H1 (cell line): ENCODE results near the gene PRR7. TPM values are rescaled to one million over a fixed set of nuclear protein-coding genes. Genes with fewer than 3 reads are reported as not detected.

Experiments used
- CTCF ChIA-PET: fragments of 300-600 bp; sonication (Branson Sonifier 250); formaldehyde crosslinking; loops from one replicate; lab custom pipeline; 2021; ENCODE audit not compliant: partially characterized antibody; lab: Charles Lee
- POLR2A ChIA-PET: fragments of 300-600 bp; sonication (Branson Sonifier 250); formaldehyde crosslinking; loops from one replicate; lab custom pipeline; 2021; ENCODE audit warnings: inconsistent platforms; ENCODE audit not compliant: partially characterized antibody; lab: Charles Lee
- DNase-seq, 2 experiments: peaks; one replicate each; pipeline versions ENCODE4 v3.0.0 to v3.0.0-alpha.2; 2010 to 2022; ENCODE audit warnings: low spot score in 2 of 2, low read depth in 1 of 2, mixed read lengths in 1 of 2
- FAIRE-seq: peaks from 2 replicates; lab custom pipeline; 2011; peaks lifted over from hg19 to GRCh38; lab: Jason Lieb, UNC
- H2AFZ ChIP-seq: 2 replicates; pipeline ENCODE4 v1.8.1; 2012; ENCODE audit warnings: low read length, inconsistent platforms
- H2AK5ac ChIP-seq: 2 replicates; pipeline ENCODE4 v1.6.1; 2013; ENCODE audit warnings: low read depth, low read length
- H2BK120ac ChIP-seq: replicated peaks from 2 replicates; pipeline ENCODE3; 2013; ENCODE audit warnings: low read depth, low read length, inconsistent platforms
- H2BK12ac ChIP-seq: 2 replicates; pipeline ENCODE4 v1.6.1; 2013; ENCODE audit warnings: low read depth, low read length
- H2BK15ac ChIP-seq: 2 replicates; pipeline ENCODE4 v1.6.1; 2013; ENCODE audit warnings: low read length
- H2BK20ac ChIP-seq: 2 replicates; pipeline ENCODE4 v1.6.1; 2013; ENCODE audit warnings: low read length
- H2BK5ac ChIP-seq: 2 replicates; pipeline ENCODE4 v1.6.1; 2013; ENCODE audit warnings: low read depth, low read length
- H3K14ac ChIP-seq: 2 replicates; pipeline ENCODE4 v1.6.1; 2013; ENCODE audit warnings: inconsistent platforms; ENCODE audit not compliant: insufficient read length
- H3K18ac ChIP-seq: 2 replicates; pipeline ENCODE4 v1.6.1; 2013; ENCODE audit warnings: low read length; ENCODE audit errors: extremely low read depth
- H3K23ac ChIP-seq: 2 replicates; pipeline ENCODE4 v1.6.1; 2013; ENCODE audit warnings: inconsistent platforms; ENCODE audit not compliant: insufficient read length
- H3K23me2 ChIP-seq: 2 replicates; pipeline ENCODE4 v1.6.1; 2013; ENCODE audit warnings: low read depth, low read length
- H3K27ac ChIP-seq: 2 replicates; pipeline ENCODE4 v1.6.1; 2011; ENCODE audit warnings: low read depth, low read length, inconsistent platforms
- H3K27me3 ChIP-seq, 4 experiments: replicated peaks in 1 of 4; 1 replicate in 1 of 4; 2 replicates in 3 of 4; pipeline versions ENCODE4 v1.6.1 to v1.8.1; 2011 to 2013; ENCODE audit warnings: low read length in 3 of 4, mild to moderate bottlenecking in 3 of 4, inconsistent platforms in 2 of 4, mixed read lengths in 2 of 4, moderate library complexity in 1 of 4; ENCODE audit not compliant: control insufficient read depth in 3 of 4, insufficient read depth in 3 of 4; ENCODE audit errors: extremely low read depth in 1 of 4
- H3K36me3 ChIP-seq, 4 experiments: 2 replicates each; pipeline versions ENCODE4 v1.6.1 to v1.8.1; 2011 to 2013; ENCODE audit warnings: mild to moderate bottlenecking in 4 of 4, low read length in 3 of 4, moderate library complexity in 2 of 4, control low read depth in 1 of 4, inconsistent platforms in 1 of 4; ENCODE audit not compliant: insufficient read depth in 4 of 4, control insufficient read depth in 2 of 4
- H3K4ac ChIP-seq: replicated peaks from 2 replicates; pipeline ENCODE3; 2013; ENCODE audit warnings: low read length, low read depth, mixed read lengths, inconsistent platforms; ENCODE audit not compliant: insufficient read length
- H3K4me1 ChIP-seq, 4 experiments: replicated peaks in 1 of 4; 1 replicate in 1 of 4; 2 replicates in 3 of 4; pipeline versions ENCODE4 v1.6.1 to v1.8.1; 2011 to 2013; ENCODE audit warnings: low read length in 3 of 4, inconsistent platforms in 2 of 4, mixed read lengths in 1 of 4; ENCODE audit not compliant: insufficient read depth in 4 of 4, control insufficient read depth in 3 of 4
- H3K4me2 ChIP-seq, 2 experiments: 2 replicates each; pipeline versions ENCODE4 v1.6.1 to v1.8.1; 2011 to 2013; ENCODE audit warnings: low read depth in 2 of 2, low read length in 2 of 2, control low read depth in 1 of 2, inconsistent platforms in 1 of 2, mild to moderate bottlenecking in 1 of 2; ENCODE audit not compliant: insufficient read depth in 1 of 2
- H3K4me3 ChIP-seq, 4 experiments: fragments of 200-600, 300-600 bp in 1 of 4; sonication (generic), shearing (Covaris generic), sonication (Bioruptor Twin) in 1 of 4; 2 replicates each; pipeline versions ENCODE4 v1.5.1 to v1.8.1; 2011 to 2016; ENCODE audit warnings: low read length in 4 of 4, low read depth in 3 of 4, control low read depth in 2 of 4, inconsistent platforms in 2 of 4, mild to moderate bottlenecking in 2 of 4, mixed read lengths in 1 of 4, moderate library complexity in 1 of 4; ENCODE audit not compliant: insufficient read depth in 2 of 4; ENCODE audit errors: extremely low read depth in 1 of 4
- H3K56ac ChIP-seq: replicated peaks from 2 replicates; pipeline ENCODE3; 2013; ENCODE audit warnings: low read depth, mild to moderate bottlenecking, mixed read lengths, low read length, inconsistent platforms; ENCODE audit not compliant: insufficient read length
- H3K79me1 ChIP-seq: 2 replicates; pipeline ENCODE4 v1.6.1; 2013; ENCODE audit warnings: low read depth, low read length, control low read depth
- H3K79me2 ChIP-seq, 2 experiments: 2 replicates each; pipeline versions ENCODE4 v1.6.1 to v1.8.1; 2012 to 2013; ENCODE audit warnings: low read length in 2 of 2, mild to moderate bottlenecking in 2 of 2, inconsistent platforms in 1 of 2; ENCODE audit not compliant: insufficient read depth in 2 of 2, control insufficient read depth in 1 of 2
- H3K9ac ChIP-seq, 4 experiments: replicated peaks in 1 of 4; 1 replicate in 1 of 4; 2 replicates in 3 of 4; pipeline versions ENCODE4 v1.6.1 to v1.8.1; 2011 to 2013; ENCODE audit warnings: low read depth in 3 of 4, low read length in 3 of 4, control low read depth in 2 of 4, mild to moderate bottlenecking in 2 of 4, moderate library complexity in 2 of 4, inconsistent platforms in 1 of 4; ENCODE audit errors: extremely low read depth in 1 of 4
- H3K9me3 ChIP-seq, 2 experiments: 2 replicates each; pipeline versions ENCODE4 v1.6.1 to v1.8.1; 2012 to 2013; ENCODE audit warnings: mild to moderate bottlenecking in 2 of 2, moderate library complexity in 2 of 2, control low read depth in 1 of 2, inconsistent platforms in 1 of 2, low read depth in 1 of 2, low read length in 1 of 2, mixed read lengths in 1 of 2; ENCODE audit not compliant: insufficient read depth in 2 of 2
- H4K20me1 ChIP-seq, 2 experiments: replicated peaks in 1 of 2; 2 replicates each; pipeline versions ENCODE3 to v1.8.1; 2011 to 2013; ENCODE audit warnings: inconsistent platforms in 2 of 2, low read length in 2 of 2, mild to moderate bottlenecking in 1 of 2; ENCODE audit not compliant: insufficient read depth in 2 of 2, control insufficient read depth in 1 of 2
- H4K5ac ChIP-seq: 2 replicates; pipeline ENCODE4 v1.6.1; 2013; ENCODE audit warnings: low read length, low read depth, mixed read lengths, inconsistent platforms; ENCODE audit not compliant: insufficient read length
- H4K8ac ChIP-seq: 2 replicates; pipeline ENCODE4 v1.8.0; 2013; ENCODE audit warnings: mild to moderate bottlenecking, moderate library complexity, low read length, inconsistent platforms; ENCODE audit not compliant: insufficient read depth; ENCODE audit errors: extremely low read depth
- H4K91ac ChIP-seq: replicated peaks from 2 replicates; pipeline ENCODE3; 2013; ENCODE audit warnings: low read length, mixed read lengths, inconsistent platforms; ENCODE audit not compliant: insufficient read length
- BRCA1 ChIP-seq: IDR thresholded peaks from 2 replicates; pipeline ENCODE4 v1.6.1; 2012; ENCODE audit warnings: low read depth, low read length, improper control_type of control experiment
- CBX5 ChIP-seq: fragments of 300-800, 300-1000 bp; sonication (generic); IDR thresholded peaks from 2 replicates; pipeline ENCODE4 v1.7.1; 2016; ENCODE audit warnings: antibody characterized with exemption, low read length, low read depth
- MAFK ChIP-seq: IDR thresholded peaks from 2 replicates; pipeline ENCODE4 v1.6.1; 2012; ENCODE audit warnings: low read depth, mild to moderate bottlenecking, improper control_type of control experiment, low read length
- POLR2AphosphoS5 ChIP-seq: IDR thresholded peaks from 2 replicates; pipeline ENCODE4 v1.6.1; 2011; ENCODE audit warnings: low read depth, low read length
- RBBP5 ChIP-seq: IDR thresholded peaks from 2 replicates; pipeline ENCODE4 v1.7.1; 2012; ENCODE audit warnings: low read depth, mild to moderate bottlenecking, inconsistent platforms, low read length, moderate library complexity, borderline replicate concordance
- SRF ChIP-seq: IDR thresholded peaks from 2 replicates; pipeline ENCODE4 v1.6.1; 2011; ENCODE audit warnings: mild to moderate bottlenecking, low read depth, low read length, moderate library complexity
- TAF7 ChIP-seq: optimal IDR thresholded peaks from 2 replicates; pipeline ENCODE3; 2011; ENCODE audit warnings: low read depth, mild to moderate bottlenecking, inconsistent platforms, low read length, moderate library complexity, borderline replicate concordance
- TCF12 ChIP-seq: IDR thresholded peaks from 2 replicates; pipeline ENCODE4 v1.6.1; 2011; ENCODE audit warnings: low read depth, mild to moderate bottlenecking, low read length
- TEAD4 ChIP-seq: IDR thresholded peaks from 2 replicates; pipeline ENCODE4 v1.6.1; 2012; ENCODE audit warnings: low read depth, low read length, inconsistent platforms, mixed read lengths
- YY1 ChIP-seq: IDR thresholded peaks from 2 replicates; pipeline ENCODE4 v1.6.1; 2011; ENCODE audit warnings: low read depth, mild to moderate bottlenecking, low read length
- WGBS, 2 experiments: shearing (Covaris generic) in 1 of 2; methylation state at CpG; one replicate each; pipeline versions ENCODE4 v1.1.6 to v1.1.7; 2013 to 2015; ENCODE audit warnings: low lambda C conversion rate in 2 of 2, mixed read lengths in 2 of 2, inconsistent platforms in 1 of 2, low coverage in 1 of 2, missing lambda C conversion rate in 1 of 2; ENCODE audit not compliant: insufficient replicate concordance in 2 of 2, insufficient coverage in 1 of 2, insufficient read length in 1 of 2; ENCODE audit errors: extremely low coverage in 1 of 2, missing lambda C conversion rate in 1 of 2; 5-methylcytosine and 5-hydroxymethylcytosine counted together
- polyA plus RNA-seq, 7 experiments: library from polyadenylated mRNA; depleted of rRNA in 3 of 7; stranded (reverse) in 5 of 7; unstranded in 2 of 7; fragments of >200 nt in 5 of 7; fragments of 200-250 nt in 2 of 7; gene quantifications; 1 replicate in 5 of 7; 2 replicates in 1 of 7; 4 replicates in 1 of 7; pipeline versions ENCODE4 v1.2.1 to v1.2.3, GENCODE V29; 2011 to 2013; ENCODE audit warnings: missing spikeins in 2 of 7, mixed read lengths in 2 of 7
- total RNA-seq: library from RNA; stranded (reverse); fragmentation: NEBNext Ultra II Directional; extraction: Animal tissue kit (Norgen Biotek cat#: 25700); gene quantifications from 2 replicates; pipeline ENCODE4 v1.2.1, GENCODE V29; 2021

Gene PRR7
- total and polyA plus RNA-seq, 2 of the 8 experiments (the other 6 are each of a cell fraction or from before 2014, with no cell fraction given): 8.0 to 11.8 TPM

DNA sequence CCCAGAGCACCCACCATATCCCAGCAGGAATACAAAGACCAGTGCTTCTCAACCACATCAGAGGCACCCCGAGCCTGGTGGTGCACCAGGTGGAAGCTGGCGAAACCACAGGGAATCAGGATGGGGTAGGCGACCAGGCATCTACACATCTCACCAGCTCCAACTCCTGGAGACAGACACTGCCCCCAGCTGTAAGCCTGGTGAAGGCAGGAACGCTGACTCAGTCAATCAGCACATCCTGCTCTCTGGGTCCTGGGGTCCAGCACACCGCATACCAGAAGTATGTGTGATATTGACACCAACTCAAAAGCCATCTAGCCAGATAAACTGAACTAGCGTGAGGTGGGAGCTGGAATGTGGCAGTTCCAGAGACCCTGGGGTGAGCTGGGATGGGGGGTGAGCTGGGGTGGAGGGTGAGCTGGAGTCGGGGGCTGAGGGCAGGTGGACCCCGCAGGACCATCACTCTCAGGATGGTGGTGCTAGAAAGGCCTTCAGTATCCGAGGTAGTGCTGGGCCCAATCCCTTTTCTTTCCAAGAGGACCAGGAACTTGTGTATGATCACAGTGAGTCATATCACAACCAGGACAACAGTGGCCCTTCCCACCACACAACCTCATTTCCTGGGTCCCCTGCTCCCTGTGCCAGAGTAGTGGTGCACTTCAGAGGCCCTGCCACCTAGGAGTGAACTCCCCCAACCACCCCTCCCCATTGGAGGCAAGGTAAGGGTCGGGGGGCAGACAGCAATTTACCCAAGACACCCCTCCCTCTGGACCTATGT, 24.3 kb downstream of the PRR7 start:
- H3K79me2 ChIP-seq: peaks cover 14 to 47% of the 10 kb centered on the region in 2 experiments
- H4K8ac ChIP-seq: peak overlapping the region; percentile 18; the same call in 1 of the 2 replicates
- CTCF ChIA-PET: interaction anchor here (0.7 to 7.9 kb wide), 10 partner anchors 10 to 161 kb away, joined by 3 to 64 read pairs (median 6); no protein-coding TSS in a partner anchor
- no peak overlapping the region for H4K91ac ChIP-seq
- peaks cover 3% of the 10 kb centered on the region for H3K23me2 ChIP-seq
- H3K23ac ChIP-seq: no peak overlapping the region
- peaks cover 32 to 39% of the 10 kb centered on the region in 2 experiments for H4K20me1 ChIP-seq
- POLR2A ChIA-PET: interaction anchor here (0.6 to 67.5 kb wide), 11 partner anchors 2 to 709 kb away, joined by 3 to 3349 read pairs (median 6); partner anchors contain the start of genes DBN1, DDX41, DOK3 and GRK6
- H2BK120ac ChIP-seq: no peak overlapping the region
- H3K56ac ChIP-seq: peak overlapping the region; percentile 17
- H3K14ac ChIP-seq: no peak overlapping the region
- H2AFZ ChIP-seq: no peak overlapping the region
- H2AK5ac ChIP-seq: peak overlapping the region; percentile 2; the same call in 1 of the 2 replicates
- H3K4me1 ChIP-seq: peaks cover 11 to 42% (median 36%) of the 10 kb centered on the region in 4 experiments
- no peak overlapping the region for H2BK12ac ChIP-seq
- 96% methylated on average over 10 of the region's 10 CpGs; no CpG with 5 or more reads in 1 of the 2 experiments for WGBS, 2 experiments
- H3K79me1 ChIP-seq: peaks cover 24% of the 10 kb centered on the region
- H2BK20ac ChIP-seq: no peak overlapping the region
- H3K9me3 ChIP-seq: no peaks in the 10 kb centered on the region; a peak in 1 of 4 replicates
- H3K4me2 ChIP-seq: peak overlapping the region; percentile 76 to 78; a peak in 3 of 4 replicates
- peak overlapping the region; percentile 81 for H2BK5ac ChIP-seq
- no peak overlapping the region for H3K4ac ChIP-seq
- H3K27ac ChIP-seq: peak overlapping the region; percentile 68; the same call in 1 of the 2 replicates
- no peak overlapping the region for H2BK15ac ChIP-seq
- peaks cover 26 to 51% (median 34%) of the 10 kb centered on the region in 4 experiments for H3K36me3 ChIP-seq
- no peaks in the 10 kb centered on the region for H3K27me3 ChIP-seq
- FAIRE-seq (no peak), DNase-seq (no peak)
- H3K9ac ChIP-seq: no peak overlapping the region
- peak overlapping the region; percentile 15; the same call in 1 of the 2 replicates for H3K18ac ChIP-seq
- no peak overlapping the region for H4K5ac ChIP-seq
- H3K4me3 ChIP-seq: peak overlapping the region in 1 of 4 experiments; percentile 96; a peak in 2 of 8 replicates
- peak; percentile 49; the same call in 1 of the 2 replicates for TF ChIP-seq MAFK
- no peak for TF ChIP-seq RBBP5
- no peak for TF ChIP-seq CBX5
- no peak for TF ChIP-seq TCF12
- TF ChIP-seq SRF: no peak
- no peak for TF ChIP-seq BRCA1
- peak; percentile 46; the same call in 1 of the 2 replicates for TF ChIP-seq POLR2AphosphoS5
- 0 out of 2 replicates have a peak, but pooled peaks have one; percentile 3 for TF ChIP-seq TEAD4
- no peak for TF ChIP-seq TAF7
- no peak for TF ChIP-seq YY1
